ENCODE results near the gene KIF6.

Gene KIF6

DNA sequence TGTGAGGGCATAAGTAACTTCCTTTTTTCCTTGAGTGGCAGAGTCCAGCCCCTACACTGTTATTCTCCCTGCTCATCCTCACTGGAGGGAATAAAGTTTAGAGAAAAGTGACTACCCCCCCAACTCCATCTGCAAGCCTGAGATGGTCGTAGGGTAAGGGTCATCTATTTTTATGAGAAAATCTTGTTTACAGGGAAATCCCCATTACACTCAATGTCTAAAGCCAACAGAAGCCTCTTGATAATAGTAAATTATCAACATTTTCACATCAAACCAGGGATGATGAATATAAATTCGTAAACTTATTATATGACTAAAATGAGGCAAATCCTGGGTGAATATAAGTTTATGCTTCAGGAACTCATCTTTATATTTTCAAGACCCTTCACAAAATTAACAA, 228.8 kb downstream of the KIF6 start:
- no peak overlapping the region for H3K4me3 ChIP-seq (ENCODE audit: low read length)
- no peak for TF ChIP-seq CTCF (conservative IDR thresholded peaks at IDR 0.05; ENCODE audit: low read depth, low read length)
- DNase-seq (ENCODE audit: low read depth): no peak

- H3K4me3 ChIP-seq (ENCODE audit: low read length): no peak overlapping the region
- no peak for TF ChIP-seq CTCF (conservative IDR thresholded peaks at IDR 0.05; ENCODE audit: low read depth, low read length)
- no peak for DNase-seq (ENCODE audit: low read depth)
Observed at GRCh38 chr6:39495640-39496039, 229.6 kb downstream of the KIF6 start.

DNA sequence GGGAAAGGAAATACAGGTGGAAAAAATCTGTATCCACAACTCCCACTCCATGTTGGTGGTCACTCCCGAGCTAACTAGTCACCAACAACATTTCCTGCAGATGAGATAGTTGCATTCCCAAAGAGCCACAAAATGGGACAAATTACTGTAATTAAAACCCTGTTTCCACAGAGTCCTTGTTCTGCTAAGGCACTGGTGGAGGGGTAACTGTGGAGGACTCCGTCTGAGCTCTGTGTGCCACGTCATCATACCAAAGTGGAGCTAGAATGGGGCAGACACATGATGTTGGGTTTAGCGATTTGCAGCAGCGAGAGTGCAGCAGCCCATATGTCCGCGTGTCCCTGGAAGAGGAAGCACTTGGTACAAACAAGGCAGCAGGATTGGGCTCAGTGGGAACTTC, 230.2 kb downstream of the KIF6 start:
- no peak overlapping the region for H3K4me3 ChIP-seq (ENCODE audit: low read length)
- no peak for DNase-seq (ENCODE audit: low read depth)
- no peak for TF ChIP-seq CTCF (conservative IDR thresholded peaks at IDR 0.05; ENCODE audit: low read depth, low read length)

- TF ChIP-seq CTCF (conservative IDR thresholded peaks at IDR 0.05; ENCODE audit: low read depth, low read length): no peak
- no peak overlapping the region for H3K4me3 ChIP-seq (ENCODE audit: low read length)
- DNase-seq (ENCODE audit: low read depth): no peak
Observed at GRCh38 chr6:39493777-39494176, 231.4 kb downstream of the KIF6 start.

- no peak for TF ChIP-seq CTCF (conservative IDR thresholded peaks at IDR 0.05; ENCODE audit: low read depth, low read length)
- no peak overlapping the region for H3K4me3 ChIP-seq (ENCODE audit: low read length)
- DNase-seq (ENCODE audit: low read depth): peak; percentile 73
Observed at GRCh38 chr6:39493174-39493573, 232.0 kb downstream of the KIF6 start.

- no peak for TF ChIP-seq CTCF (conservative IDR thresholded peaks at IDR 0.05; ENCODE audit: low read depth, low read length)
- no peak overlapping the region for H3K4me3 ChIP-seq (ENCODE audit: low read length)
- no peak for DNase-seq (ENCODE audit: low read depth)
Observed at GRCh38 chr6:39490108-39490507, 235.1 kb downstream of the KIF6 start.

- H3K4me3 ChIP-seq (ENCODE audit: low read length): no peak overlapping the region
- TF ChIP-seq CTCF (conservative IDR thresholded peaks at IDR 0.05; ENCODE audit: low read depth, low read length): no peak
- no peak for DNase-seq (ENCODE audit: low read depth)
Observed at GRCh38 chr6:39488255-39488879, 236.8 kb downstream of the KIF6 start.
